ENCODE results near the gene GPR155. TPM values are rescaled to one million over a fixed set of nuclear protein-coding genes. Genes with fewer than 3 reads are reported as not detected.

The GPR155 gene
- total and polyA plus RNA-seq, 2 of the 4 experiments (the other 2 are of a cell fraction): 2.3 to 3.4 TPM

GRCh38 chr2:174399171-174399570, 87.7 kb downstream of the GPR155 start:
- H3K18ac ChIP-seq (ENCODE audit: low read depth, low read length): no peak overlapping the region

More at GRCh38 chr2:174399171-174399570, 87.7 kb downstream of the GPR155 start:
- WGBS, 2 experiments (ENCODE audit: extremely low coverage in 2 of 2, insufficient read length in 1 of 2): no CpG with 5 or more reads among the region's 1 CpG
- dilution Hi-C loops (cut with HindIII; ENCODE audit: low sequenced_read_pairs, unreplicated experiment) (no loop called here), in situ Hi-C loops (cut with MboI; ENCODE audit: low sequenced_read_pairs) (no loop called here), intact Hi-C loops (cut with micrococcal nuclease) (no loop called here)
- Histone ChIP-seq H4K20me1 (ENCODE audit: insufficient read depth, low read length) (no peaks in the 10 kb centered on the region), H4K91ac (ENCODE audit: insufficient read depth, low read depth, low read length) (no peak overlapping the region), H2AK5ac (ENCODE audit: low read depth, low read length) (no peak overlapping the region), H3K4me1 (ENCODE audit: control insufficient read depth, insufficient read depth, low read length) (peaks cover 1% of the 10 kb centered on the region; the same call in 1 of the 2 replicates), H3K27me3 (ENCODE audit: control insufficient read depth, insufficient read depth, low read length) (no peaks in the 10 kb centered on the region), H3K4me2 (ENCODE audit: low read depth, low read length) (no peak overlapping the region), H3K56ac (ENCODE audit: extremely low read depth, insufficient read depth, low read length) (no peak overlapping the region), H4K5ac (ENCODE audit: low read depth, low read length) (no peak overlapping the region), H2AFZ (replicated peaks; ENCODE audit: low read length, poor library complexity) (no peak overlapping the region), H3K27ac (ENCODE audit: insufficient read depth, low read length) (no peak overlapping the region), H3K4ac (ENCODE audit: low read depth, low read length) (no peak overlapping the region), H3K9me3 (ENCODE audit: control insufficient read depth, insufficient read depth, low read length) (no peaks in the 10 kb centered on the region), H4K8ac (ENCODE audit: low read depth in 2 of 2, low read length in 2 of 2) (no peak overlapping the region), H3K9ac (ENCODE audit: low read depth, low read length) (no peak overlapping the region), H2BK20ac (ENCODE audit: low read depth, low read length) (no peak overlapping the region), H3K36me3 (ENCODE audit: control insufficient read depth, insufficient read depth, low read length) (no peaks in the 10 kb centered on the region), H2BK5ac (ENCODE audit: low read depth, low read length, poor library complexity, severe bottlenecking) (peak overlapping the region; percentile 76), H3K23ac (ENCODE audit: low read depth, low read length) (no peak overlapping the region), H3K79me1 (ENCODE audit: low read depth in 1 of 2, low read length in 2 of 2) (peaks cover 2 to 11% of the 10 kb centered on the region in 2 experiments; a peak in 3 of 4 replicates), H2BK120ac (ENCODE audit: low read depth, low read length) (no peak overlapping the region), H3K14ac (replicated peaks; ENCODE audit: low read depth, low read length) (0 out of 2 replicates have a peak overlapping the region, but pooled peaks have one; percentile 19), H3K9me1 (ENCODE audit: insufficient read depth, low read length) (no peaks in the 10 kb centered on the region), H3K4me3 (ENCODE audit: insufficient read depth, low read depth, low read length) (no peak overlapping the region), H2AK9ac (replicated peaks; ENCODE audit: low read depth, low read length, poor library complexity) (no peak overlapping the region), H2BK15ac (ENCODE audit: low read depth, low read length) (no peak overlapping the region)
- TF ChIP-seq BHLHE40 (IDR thresholded peaks at IDR 0.05; ENCODE audit: low read depth, low read length) (no peak), RCOR1 (IDR thresholded peaks at IDR 0.05; ENCODE audit: insufficient replicate concordance, low read length) (no peak), CHD1 (IDR thresholded peaks at IDR 0.05; ENCODE audit: low read depth, low read length) (no peak), FOS (IDR thresholded peaks at IDR 0.05; ENCODE audit: low read depth, low read length) (no peak), RFX5 (IDR thresholded peaks at IDR 0.05; ENCODE audit: low read depth, low read length) (no peak), ELK1 (IDR thresholded peaks at IDR 0.05; ENCODE audit: borderline replicate concordance, low read depth, low read length) (no peak), NFE2L2 (IDR thresholded peaks at IDR 0.05; ENCODE audit: low read depth, low read length) (no peak), CTCF (conservative IDR thresholded peaks at IDR 0.05; ENCODE audit: low read depth, low read length) (no peak), RAD21 (IDR thresholded peaks at IDR 0.05; ENCODE audit: low read length) (no peak), MAZ (IDR thresholded peaks at IDR 0.05; ENCODE audit: borderline replicate concordance, low read depth, low read length) (no peak), SMC3 (IDR thresholded peaks at IDR 0.05; ENCODE audit: low read depth, low read length) (no peak), USF2 (IDR thresholded peaks at IDR 0.05; ENCODE audit: low read depth, low read length) (no peak), CEBPB (IDR thresholded peaks at IDR 0.05; ENCODE audit: low read depth, low read length) (no peak), POLR2A (IDR thresholded peaks at IDR 0.05; ENCODE audit: low read depth, low read length) (no peak), MAFK (IDR thresholded peaks at IDR 0.05; ENCODE audit: low read depth, low read length) (no peak), MXI1 (IDR thresholded peaks at IDR 0.05; ENCODE audit: borderline replicate concordance, low read depth, low read length) (no peak)
- no peak for ATAC-seq (ENCODE audit: low read depth)
- CTCF ChIA-PET: no interaction called here
- peak; percentile 54 for DNase-seq
- BruUV-seq (replicated peaks): no TSS peak
- POLR2A ChIA-PET (ENCODE audit: unreplicated experiment): no interaction called here

Measured in IMR-90 (cell line).